ENCODE measurements around the gene TENM3. TPM values are rescaled to one million over a fixed set of nuclear protein-coding genes. Genes with fewer than 3 reads are reported as not detected.

The TENM3 gene
- total and polyA plus RNA-seq, 12 donors: 2.6 to 54.4 (median 42.8) TPM

DNA sequence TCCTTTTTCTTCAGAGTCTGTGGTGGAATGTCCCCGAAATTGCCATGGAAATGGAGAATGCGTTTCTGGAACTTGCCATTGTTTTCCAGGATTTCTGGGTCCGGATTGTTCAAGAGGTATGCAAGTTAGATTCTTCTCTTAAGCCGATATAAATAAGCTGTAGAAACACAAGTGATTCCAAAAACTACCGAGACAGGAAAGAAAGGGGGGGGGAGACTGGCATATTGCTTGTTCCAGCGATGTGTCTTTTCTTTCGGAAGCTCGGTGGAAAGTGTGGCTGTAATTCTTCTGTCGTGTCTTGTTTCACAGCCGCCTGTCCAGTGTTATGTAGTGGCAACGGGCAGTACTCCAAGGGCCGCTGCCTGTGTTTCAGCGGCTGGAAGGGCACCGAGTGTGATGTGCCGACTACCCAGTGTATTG is 437.0 kb downstream of the TENM3 start:
- Histone ChIP-seq H3K4me1 (replicated peaks in 1 of 2) (no peaks in the 10 kb centered on the region), H3K27ac (no peak overlapping the region), H3K36me3 (replicated peaks in 1 of 2) (no peaks in the 10 kb centered on the region), H3K4me3 (no peak overlapping the region), H3K9me3 (replicated peaks in 1 of 3) (no peaks in the 10 kb centered on the region), H3K27me3 (no peaks in the 10 kb centered on the region)
- TF ChIP-seq, protein P1, sequence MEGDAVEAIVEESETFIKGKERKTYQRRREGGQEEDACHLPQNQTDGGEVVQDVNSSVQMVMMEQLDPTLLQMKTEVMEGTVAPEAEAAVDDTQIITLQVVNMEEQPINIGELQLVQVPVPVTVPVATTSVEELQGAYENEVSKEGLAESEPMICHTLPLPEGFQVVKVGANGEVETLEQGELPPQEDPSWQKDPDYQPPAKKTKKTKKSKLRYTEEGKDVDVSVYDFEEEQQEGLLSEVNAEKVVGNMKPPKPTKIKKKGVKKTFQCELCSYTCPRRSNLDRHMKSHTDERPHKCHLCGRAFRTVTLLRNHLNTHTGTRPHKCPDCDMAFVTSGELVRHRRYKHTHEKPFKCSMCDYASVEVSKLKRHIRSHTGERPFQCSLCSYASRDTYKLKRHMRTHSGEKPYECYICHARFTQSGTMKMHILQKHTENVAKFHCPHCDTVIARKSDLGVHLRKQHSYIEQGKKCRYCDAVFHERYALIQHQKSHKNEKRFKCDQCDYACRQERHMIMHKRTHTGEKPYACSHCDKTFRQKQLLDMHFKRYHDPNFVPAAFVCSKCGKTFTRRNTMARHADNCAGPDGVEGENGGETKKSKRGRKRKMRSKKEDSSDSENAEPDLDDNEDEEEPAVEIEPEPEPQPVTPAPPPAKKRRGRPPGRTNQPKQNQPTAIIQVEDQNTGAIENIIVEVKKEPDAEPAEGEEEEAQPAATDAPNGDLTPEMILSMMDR (IDR thresholded peaks at IDR 0.05): no peak
- TF ChIP-seq POLR2A (IDR thresholded peaks at IDR 0.05): no peak
- WGBS, 4 donors: 76 to 83% (median 78%) methylated on average over 15 of the region's 15 CpGs
- intact Hi-C loops (cut with DNase I): no loop called here
- DNase-seq: no peak

DNA sequence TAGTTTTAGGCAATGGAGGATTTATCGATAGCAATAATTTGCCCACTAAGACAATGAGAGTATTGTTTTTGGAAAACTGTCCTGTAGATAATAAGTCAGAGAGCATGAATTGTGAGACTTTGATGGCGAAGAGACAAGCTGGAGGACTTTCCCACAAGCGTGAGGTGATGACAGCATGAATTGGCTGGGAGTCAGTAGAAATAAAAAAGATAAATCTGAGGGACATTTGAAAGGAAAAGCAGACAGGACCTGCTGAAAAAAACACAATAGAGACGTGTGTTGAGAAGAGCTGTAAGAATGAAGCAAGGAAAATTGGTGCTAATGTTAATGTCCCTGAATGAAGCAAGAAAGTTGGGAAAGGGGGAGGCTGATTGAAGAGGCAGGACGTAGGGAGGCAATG is 440.5 kb downstream of the TENM3 start:
- H3K4me1 ChIP-seq (replicated peaks in 1 of 2): no peaks in the 10 kb centered on the region
- TF ChIP-seq, protein P1 (IDR thresholded peaks at IDR 0.05): no peak
- TF ChIP-seq POLR2A (IDR thresholded peaks at IDR 0.05): no peak
- no peak overlapping the region for H3K4me3 ChIP-seq
- H3K9me3 ChIP-seq (replicated peaks in 1 of 3): no peaks in the 10 kb centered on the region
- intact Hi-C loops (cut with DNase I): no loop called here
- DNase-seq: no peak
- H3K36me3 ChIP-seq (replicated peaks in 1 of 2): no peaks in the 10 kb centered on the region
- H3K27me3 ChIP-seq: no peaks in the 10 kb centered on the region
- no peak overlapping the region for H3K27ac ChIP-seq
- WGBS, 4 donors: 50 to 58% (median 54%) methylated on average over 5 of the region's 5 CpGs

DNA sequence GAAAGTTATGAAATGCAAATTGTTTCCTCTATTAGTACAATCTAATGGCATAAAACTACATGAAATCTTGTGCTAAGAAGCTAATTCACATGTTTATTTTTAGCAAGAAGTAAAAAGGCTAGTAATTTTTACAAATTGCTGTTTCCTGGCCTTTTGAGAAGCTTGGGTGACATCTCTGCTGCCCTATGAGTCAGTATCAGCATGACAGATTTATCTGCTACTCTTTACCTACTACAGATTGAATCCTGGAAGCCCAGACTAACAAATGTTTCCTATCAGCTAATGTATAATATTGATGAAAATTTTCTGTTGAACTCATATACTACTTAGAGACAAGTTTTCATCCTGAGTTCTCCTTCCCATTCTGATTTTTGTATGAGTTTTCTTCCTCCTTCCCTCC is 441.6 kb downstream of the TENM3 start:
- Histone ChIP-seq H3K4me3 (no peak overlapping the region), H3K27me3 (no peaks in the 10 kb centered on the region), H3K36me3 (replicated peaks in 1 of 2) (no peaks in the 10 kb centered on the region), H3K27ac (no peak overlapping the region), H3K9me3 (replicated peaks in 1 of 3) (no peaks in the 10 kb centered on the region), H3K4me1 (replicated peaks in 1 of 2) (no peaks in the 10 kb centered on the region)
- intact Hi-C loops (cut with DNase I): no loop called here
- TF ChIP-seq, protein P1 (IDR thresholded peaks at IDR 0.05): no peak
- no peak for DNase-seq

DNA sequence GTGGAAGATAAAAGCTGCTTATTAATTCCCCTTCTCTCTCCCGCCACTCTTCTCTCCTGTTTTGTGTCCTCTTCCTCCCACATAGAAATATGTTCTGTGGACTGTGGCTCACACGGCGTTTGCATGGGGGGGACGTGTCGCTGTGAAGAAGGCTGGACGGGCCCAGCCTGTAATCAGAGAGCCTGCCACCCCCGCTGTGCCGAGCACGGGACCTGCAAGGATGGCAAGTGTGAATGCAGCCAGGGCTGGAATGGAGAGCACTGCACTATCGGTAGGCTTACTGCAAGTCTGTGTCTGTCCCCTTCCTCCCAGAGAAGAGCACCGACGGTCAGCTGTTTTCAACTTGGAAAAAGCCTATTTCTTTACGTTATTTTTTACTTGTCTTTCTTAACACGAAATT is 444.9 kb downstream of the TENM3 start:
- no peaks in the 10 kb centered on the region for H3K4me1 ChIP-seq (replicated peaks in 1 of 2)
- H3K4me3 ChIP-seq: no peak overlapping the region
- H3K36me3 ChIP-seq (replicated peaks in 1 of 2): no peaks in the 10 kb centered on the region
- 82 to 91% (median 88%) methylated on average over 13 to 14 of the region's 14 CpGs for WGBS, 4 donors
- no peak overlapping the region for H3K27ac ChIP-seq
- H3K9me3 ChIP-seq (replicated peaks in 1 of 3): no peaks in the 10 kb centered on the region
- intact Hi-C loops (cut with DNase I): no loop called here
- DNase-seq: no peak
- H3K27me3 ChIP-seq: no peaks in the 10 kb centered on the region
- TF ChIP-seq POLR2A (IDR thresholded peaks at IDR 0.05): no peak
- TF ChIP-seq, protein P1 (IDR thresholded peaks at IDR 0.05): no peak

Measured in adrenal gland (tissue), 12 donors.